ENCODE results near the gene PRXL2B. TPM values are rescaled to one million over a fixed set of nuclear protein-coding genes. Genes with fewer than 3 reads are reported as not detected.

Gene PRXL2B
- total RNA-seq, 2 donors from 2014 or later: 10.8 to 14.1 TPM

DNA sequence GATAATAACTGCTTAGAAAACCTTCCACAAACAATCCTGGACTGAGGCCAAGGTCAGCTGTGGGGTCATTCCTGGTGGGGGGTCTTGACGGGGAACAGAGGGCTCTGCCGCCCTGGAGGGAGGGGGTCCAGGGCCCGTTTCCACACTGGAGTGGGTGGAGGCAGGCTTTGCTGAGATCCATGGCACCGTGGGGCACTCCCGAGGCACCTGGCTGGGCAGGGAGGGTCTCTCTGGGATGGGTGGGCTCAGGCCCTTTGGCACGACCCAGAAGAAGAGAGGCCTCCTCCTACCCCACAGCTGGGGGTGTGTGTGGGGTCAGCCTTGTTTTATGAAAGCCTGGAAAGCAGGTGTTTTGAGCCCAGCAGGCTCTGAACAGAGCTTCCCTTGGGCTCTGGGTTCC, 41.2 kb downstream of the PRXL2B start:
- intact Hi-C loops (cut with DNase I): no loop called here
- DNase-seq (no peak), ATAC-seq (no peak)

DNA sequence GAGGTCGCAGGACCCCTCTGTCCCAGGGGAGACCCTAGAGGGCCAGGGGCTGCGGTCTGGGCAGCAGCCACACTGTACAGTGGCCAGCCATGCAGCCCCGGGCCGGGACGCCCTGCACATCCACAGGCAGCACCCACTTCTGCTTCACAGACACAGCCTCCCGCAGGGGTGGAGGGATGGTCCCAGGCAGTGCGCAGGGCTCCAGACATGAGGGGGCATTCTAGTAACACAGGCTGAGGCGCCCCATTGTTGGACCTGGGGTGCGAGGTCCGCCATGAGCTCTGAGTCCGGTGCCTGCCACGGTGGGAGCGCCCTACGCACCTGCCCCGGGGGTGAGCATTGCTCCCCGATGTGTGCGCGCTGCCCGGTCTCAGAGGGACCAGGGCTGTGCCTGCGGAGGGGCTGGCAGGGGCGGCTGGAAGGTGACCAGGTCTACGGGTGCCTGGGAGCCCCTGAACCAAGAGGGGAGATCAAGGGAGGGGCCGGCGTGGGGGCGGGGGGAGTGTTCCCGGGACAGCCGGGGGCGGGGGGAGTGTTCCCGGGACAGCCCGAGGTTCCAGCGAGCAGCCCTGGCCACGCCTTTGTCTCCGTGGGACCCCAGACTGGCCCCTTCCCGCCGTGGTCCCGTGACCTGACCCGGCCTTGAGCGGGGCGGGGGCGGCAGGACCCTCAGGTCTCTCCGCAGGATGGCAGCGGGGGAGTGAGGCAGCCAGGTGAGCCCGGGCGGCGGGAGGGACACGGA, 41.8 kb downstream of the PRXL2B start:
- ATAC-seq: no peak
- intact Hi-C loops (cut with DNase I): no loop called here
- DNase-seq: no peak

DNA sequence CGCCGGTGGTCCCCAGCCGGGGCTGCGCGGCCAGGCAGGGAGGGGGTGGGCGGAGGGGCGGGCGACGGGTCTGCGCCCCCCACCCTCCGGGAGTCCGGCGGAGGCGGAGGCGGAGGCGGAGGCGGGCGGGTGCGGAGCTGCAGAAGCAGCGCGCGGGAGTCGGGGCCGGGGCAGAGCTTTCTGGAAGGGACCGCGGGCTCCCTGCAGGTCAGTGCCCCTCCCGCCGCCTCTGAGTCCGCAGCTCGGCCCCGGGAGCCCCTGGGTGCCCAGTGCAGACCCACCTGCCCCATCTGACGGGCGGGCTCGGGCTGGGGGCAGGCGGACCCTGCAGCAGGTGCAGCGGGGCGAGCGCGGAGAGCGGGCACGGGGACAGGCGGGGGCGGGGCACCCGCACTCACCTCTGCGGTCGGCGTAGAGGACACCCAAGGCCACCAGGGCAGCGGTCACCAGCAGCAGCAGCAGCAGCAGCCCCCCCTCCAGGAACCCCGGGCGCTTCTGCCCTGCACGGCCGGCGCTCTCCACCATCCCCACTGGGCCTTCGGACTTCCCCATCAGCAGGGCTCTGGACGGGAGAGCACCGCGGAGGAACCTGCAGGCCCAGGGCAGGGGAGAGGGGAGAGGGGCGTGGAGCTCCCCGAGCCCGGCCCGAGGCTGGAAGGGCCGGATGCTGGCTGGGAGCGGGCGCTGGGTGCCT, 42.5 kb downstream of the PRXL2B start:
- ATAC-seq: no peak
- no peak for DNase-seq
- intact Hi-C loops (cut with DNase I): no loop called here

DNA sequence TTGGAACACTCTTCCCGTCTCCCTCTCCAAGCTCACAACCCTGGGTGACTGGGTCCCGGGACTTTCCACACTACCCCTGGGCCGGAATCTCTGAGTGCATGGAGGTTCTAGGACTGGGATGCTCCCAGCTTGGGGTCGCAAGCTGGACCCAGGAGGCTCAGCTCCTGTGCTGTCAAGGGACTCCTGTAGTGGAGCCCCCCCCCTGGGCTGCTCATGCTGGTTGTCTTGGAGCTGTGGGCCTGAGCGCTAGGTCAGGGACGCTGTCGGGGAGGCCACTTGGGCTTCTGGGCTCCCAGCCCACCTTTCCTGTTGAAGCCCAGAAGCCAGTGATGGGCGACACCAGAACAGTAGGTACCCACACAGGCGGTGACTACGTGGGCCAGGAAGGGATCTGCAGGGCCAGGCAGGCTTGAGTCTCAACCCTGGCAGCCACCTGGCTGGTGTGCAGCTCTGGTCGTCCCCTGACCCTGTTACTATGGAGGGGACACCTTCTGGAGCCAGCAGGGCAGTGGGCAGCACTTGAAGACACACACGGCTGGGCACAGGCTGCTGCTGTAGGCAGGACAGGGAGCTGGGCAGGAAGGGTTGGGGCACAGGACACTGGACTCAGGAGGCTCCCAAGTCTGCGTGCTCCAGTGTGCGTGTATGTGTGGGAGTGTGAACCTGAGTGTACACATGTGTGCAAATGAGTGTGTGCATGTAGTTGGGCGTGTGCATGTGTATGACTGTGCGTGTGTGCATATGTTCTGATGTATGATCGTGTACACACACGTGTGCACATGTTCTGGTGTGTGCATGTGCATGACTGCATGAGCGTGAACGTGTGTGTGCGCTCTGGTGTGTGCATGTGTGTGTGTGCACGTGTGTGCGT, 43.3 kb downstream of the PRXL2B start:
- ATAC-seq: no peak
- intact Hi-C loops (cut with DNase I): no loop called here
- no peak for DNase-seq

DNA sequence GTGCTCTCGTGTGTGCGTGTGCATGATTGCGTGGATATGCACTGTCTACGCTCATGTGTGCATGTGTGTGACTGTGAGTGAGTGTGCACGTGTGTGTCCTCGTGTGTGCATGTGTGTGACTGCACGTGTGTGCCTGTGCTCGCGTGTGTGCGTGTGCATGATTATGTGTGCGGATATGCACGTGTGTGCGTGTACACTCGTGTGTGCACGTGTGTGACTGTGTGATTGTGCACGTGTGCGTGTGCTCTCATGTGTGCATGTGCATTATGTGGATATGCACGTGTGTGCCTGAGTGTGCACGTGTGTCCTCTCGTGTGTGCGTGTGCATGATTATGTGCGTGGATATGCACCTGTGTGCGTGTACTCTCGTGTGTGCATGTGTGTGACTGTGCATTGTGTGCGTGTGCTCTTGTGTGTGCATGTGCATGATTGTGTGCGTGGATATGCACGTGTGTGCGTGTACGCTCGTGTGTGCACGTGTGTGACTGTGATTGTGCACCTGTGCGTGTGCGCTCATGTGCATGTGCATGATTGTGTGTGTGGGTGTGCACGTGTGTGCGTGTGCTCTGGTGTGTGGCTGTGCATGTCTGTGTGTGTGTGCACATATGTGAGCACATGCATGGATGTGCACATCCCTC, 44.0 kb downstream of the PRXL2B start:
- no peak for DNase-seq
- intact Hi-C loops (cut with DNase I): no loop called here

DNA sequence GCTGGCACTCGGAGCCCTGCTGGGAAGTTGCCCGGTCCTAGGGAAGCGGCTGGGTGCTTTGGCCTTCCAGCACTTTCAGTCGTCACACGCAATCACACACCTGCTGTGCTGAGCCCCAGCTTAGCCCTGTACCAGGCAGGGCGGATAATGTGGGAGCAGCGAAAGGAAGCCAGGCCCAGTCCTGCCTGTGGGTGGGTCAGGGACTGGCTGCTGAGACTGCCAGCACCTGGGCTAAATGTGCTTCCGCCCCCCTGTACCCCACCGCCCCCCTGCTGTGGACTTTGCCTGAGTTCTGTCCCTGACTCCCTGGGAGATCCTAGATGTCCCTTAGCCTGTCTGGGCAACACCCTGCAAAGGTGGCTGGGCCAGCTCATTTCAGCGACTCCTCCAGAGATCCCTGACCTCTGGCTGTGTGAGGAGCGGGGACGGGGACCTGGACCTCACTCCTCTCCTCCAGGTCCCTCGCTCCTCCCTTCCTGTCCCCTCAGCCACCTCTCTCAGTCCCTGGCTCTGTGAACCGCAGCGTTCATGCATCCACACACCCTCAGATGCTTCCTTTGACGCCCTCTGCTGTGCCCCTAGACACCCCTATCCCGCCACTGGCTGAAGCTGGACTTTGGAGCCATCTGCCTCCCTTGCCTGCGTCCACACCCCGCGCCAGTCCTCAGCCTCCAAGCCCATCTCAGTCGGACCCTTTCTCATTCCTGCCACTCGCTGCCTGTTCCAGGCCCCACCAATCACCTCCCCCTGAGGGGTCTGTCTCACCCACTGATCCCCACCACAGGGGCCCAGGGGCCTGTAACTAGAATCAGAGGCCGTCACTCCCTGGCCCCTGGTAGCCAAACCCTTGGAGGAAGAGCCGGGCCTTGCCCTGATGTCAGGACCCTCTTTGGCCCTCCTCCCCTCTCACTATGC, 44.8 kb downstream of the PRXL2B start:
- intact Hi-C loops (cut with DNase I): no loop called here
- ATAC-seq: no peak

More for the DNA sequence above, 44.0 kb downstream of the PRXL2B start:
- no peak for ATAC-seq

DNA sequence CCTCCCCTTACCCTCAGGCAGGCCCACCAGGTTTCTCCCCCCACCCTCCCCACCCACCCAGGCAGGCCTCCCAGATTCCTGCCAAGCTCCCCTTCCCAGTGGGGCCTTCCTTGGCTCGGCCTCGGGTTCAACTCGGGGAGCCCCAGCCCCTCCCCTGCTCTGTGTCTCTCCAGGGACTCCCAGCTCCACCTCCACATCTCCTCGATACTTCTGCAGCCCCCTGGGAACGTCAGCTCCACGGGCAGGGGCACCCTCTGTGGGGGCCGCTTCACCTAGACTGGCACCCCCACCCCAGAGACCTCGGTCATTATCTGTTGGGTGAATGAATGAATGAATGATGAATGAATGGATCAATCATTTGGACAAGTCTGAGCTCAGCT, 45.5 kb downstream of the PRXL2B start:
- DNase-seq (no peak), ATAC-seq (no peak)
- intact Hi-C loops (cut with DNase I): no loop called here

More for the DNA sequence above, 44.8 kb downstream of the PRXL2B start:
- no peak for DNase-seq

DNA sequence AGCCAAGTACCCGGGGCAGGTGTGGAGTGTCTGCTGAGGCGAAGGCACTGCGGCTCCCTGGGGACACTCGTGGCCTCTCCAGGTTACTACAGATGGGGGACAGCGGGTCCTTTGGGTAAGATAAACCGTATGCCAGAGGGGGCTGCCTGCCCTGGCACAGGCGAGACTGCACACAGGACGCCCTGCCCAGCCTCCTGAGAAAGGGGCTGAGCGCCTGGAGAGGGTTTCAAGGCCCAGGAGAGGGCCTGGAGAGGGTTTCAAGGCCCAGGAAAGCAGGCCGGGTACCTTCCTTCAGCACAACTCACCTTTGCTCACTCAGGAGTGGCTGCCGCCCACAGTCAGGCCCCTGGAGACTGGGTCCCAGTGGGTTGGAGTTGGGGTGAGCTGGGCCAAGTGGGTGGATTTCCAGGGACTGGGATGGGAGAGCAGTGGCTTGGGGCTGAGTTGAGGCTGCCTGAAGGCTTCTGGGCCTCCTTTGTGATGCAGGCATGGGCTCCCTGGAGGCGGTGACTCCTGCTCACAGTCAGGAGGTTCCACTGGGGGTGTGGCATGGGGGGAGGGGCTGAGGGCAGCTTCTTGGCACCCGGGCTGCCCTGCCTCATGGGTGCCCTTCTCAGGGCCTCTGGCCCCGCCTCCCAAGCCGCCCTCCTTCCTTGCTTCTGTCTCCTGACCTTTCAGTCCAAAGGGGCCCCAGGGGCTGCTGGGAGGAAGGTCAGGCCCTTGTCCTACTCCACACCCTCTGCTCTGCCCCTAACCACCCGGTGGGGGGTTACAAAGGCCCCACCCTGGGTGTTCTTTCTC, 46.2 kb downstream of the PRXL2B start, which contains the start of gene MMEL1:
Gene MMEL1, minus strand, starts transcription at position 456 of the 801 bp plus-strand sequence. CDS start 3,532 bp downstream, outside the sequence.
- ATAC-seq (no peak), DNase-seq (no peak)
- intact Hi-C loops (cut with DNase I): no loop called here

DNA sequence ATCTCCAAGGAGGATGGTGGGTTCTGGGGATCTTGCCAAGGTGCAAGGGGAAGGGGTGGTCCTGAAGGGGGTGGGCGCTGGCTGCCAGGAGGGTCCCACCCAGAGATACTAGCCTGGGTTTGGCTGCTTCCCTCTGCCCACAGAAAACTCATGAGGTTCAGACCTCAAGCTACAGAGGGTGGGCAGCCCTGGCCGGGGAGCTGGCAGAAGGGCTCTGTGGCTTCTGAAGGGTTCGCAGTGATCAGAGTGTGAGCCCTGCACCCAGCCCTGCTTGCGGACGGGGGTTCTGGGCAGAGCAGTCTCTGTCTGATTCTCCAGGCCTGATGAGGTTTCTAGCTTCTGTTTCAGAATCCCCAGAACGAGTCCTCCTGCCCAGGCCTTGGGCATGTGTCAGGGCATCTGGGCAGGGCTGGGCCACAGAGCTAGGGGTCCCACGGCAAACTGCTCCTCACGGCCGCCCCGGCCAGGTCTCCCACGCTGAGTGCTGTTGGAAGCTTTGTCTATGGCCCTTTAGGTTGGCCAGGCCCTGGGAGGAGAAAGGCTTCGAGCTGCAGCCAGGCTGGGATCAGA, 46.9 kb downstream of the PRXL2B start:
- ATAC-seq (no peak), DNase-seq (no peak)
- intact Hi-C loops (cut with DNase I): no loop called here

DNA sequence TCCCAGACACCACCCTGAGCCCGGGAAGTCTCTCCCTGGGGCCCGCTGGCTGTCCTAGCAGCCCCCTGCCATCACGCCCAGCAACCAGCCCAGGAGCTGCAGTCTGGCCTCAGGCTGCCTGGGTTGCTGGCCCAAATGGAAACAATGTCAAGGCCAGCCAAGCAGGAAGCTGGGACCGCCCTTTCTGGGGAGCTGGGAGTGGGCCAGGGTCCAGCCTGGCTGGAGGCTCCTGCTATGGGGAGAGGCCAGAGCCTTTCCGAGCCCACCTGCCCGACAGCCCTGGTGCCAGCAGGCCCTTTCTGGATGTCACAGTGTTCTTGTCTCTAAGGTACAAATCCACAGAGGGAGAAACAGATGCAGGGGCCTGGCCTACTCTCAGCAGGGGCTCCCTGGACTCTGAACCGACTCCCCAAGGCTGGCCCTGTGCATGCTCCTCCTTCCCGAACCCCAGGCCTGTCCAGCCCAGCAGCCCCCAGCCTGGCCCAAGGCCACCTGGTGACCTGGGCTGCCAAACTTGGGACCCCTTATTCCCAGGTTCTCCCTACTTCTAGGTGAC, 47.4 kb downstream of the PRXL2B start:
- DNase-seq (no peak), ATAC-seq (no peak)
- intact Hi-C loops (cut with DNase I): no loop called here

DNA sequence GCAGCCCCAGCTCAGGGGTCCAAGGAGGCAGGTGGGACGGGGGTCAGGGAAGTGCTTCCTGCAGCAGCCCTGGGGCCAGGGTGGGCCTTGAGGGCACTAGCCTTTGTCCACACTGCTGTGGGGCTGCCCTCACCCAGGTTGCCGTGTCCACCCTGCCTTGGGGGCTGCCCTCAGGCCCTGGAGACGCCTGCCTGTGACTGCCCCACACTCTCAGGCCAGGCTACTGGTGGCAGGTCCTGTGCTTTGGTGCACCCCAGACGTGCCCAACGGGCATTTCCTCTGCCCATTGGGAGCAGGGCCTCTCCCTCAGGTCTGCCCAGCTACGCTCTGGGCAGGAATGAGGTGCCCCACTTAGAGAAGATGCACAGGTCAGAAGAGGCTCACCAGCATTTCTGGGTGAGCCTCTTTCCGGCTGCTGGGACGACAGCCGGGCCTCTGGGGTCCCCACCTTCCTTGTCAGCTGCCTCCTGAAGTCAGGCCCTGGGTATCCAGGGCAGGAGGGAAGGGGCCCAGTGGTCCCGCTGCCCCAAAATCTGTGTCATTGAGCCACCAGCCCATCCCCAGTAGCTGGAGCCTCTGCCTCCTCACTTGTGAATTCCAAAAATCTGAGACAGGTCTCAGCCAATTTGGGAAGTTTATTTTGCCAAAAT, 48.9 kb downstream of the PRXL2B start:
- no peak for ATAC-seq
- intact Hi-C loops (cut with DNase I): loop anchor here in 1 of 2 donors (5.0 kb wide), 1 partner anchor 48 kb away; the partner anchor contains the start of gene PRXL2B
- no peak for DNase-seq

DNA sequence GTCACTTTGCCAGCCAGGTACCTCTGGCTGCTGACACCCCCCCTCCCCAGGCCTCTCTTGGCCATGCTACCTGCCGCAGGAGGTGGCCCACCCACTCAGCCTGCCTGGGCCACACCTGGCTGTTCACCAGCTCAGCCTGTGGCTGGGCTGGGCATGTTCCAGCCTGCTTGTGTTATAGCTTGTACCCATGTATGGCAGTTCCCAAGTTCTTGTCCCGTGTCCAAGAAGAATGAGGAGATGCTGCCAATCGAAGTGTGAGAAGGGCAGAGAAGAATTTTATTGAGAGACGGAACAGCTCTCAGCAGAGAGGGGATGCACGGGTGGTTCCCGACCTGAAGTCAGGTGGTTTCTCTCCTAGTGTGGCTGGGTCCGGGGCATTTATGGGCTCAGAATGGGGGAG, 50.2 kb downstream of the PRXL2B start:
- intact Hi-C loops (cut with DNase I): loop anchor here in 1 of 2 donors (5.0 kb wide), 1 partner anchor 49 kb away; the partner anchor contains the start of gene PRXL2B
- DNase-seq: no peak

DNA sequence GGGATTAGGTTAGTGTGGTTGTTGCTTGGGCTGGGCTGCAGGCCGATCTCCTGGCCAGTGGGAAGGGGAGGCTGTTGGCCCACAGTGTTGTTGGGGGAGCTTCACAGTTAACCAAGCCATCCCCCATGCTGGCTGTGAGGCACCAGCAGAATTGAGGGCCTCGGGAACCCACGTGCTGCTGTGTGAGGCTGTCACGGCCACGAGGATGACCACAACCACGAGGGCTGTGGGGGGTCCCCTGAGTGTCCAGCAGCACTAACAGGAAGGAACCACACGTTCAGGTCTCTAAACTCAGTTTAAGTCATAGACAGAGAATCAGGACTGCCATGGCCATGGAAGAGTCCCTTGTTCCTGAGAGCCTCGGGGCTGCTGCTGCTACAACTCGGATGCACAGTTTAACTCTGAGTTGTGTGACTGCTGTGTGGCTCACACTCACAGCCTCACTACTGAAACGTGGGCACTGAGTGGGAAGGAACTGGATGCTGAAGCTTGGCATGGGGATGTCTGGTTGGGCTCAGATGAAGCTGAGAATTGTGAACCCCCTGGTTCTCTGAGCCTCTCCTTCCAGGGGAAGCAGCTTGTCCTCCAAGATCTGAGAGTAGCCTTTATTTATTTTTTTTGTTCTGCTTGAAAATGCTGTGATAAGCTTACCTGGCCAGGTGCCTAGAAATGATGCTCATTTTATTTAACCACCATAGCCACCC, 51.0 kb downstream of the PRXL2B start:
- ATAC-seq (no peak), DNase-seq (no peak)
- intact Hi-C loops (cut with DNase I): loop anchor here in 1 of 2 donors (5.0 kb wide), 1 partner anchor 50 kb away; the partner anchor contains the start of gene PRXL2B

More for the DNA sequence above, 50.2 kb downstream of the PRXL2B start:
- no peak for ATAC-seq

DNA sequence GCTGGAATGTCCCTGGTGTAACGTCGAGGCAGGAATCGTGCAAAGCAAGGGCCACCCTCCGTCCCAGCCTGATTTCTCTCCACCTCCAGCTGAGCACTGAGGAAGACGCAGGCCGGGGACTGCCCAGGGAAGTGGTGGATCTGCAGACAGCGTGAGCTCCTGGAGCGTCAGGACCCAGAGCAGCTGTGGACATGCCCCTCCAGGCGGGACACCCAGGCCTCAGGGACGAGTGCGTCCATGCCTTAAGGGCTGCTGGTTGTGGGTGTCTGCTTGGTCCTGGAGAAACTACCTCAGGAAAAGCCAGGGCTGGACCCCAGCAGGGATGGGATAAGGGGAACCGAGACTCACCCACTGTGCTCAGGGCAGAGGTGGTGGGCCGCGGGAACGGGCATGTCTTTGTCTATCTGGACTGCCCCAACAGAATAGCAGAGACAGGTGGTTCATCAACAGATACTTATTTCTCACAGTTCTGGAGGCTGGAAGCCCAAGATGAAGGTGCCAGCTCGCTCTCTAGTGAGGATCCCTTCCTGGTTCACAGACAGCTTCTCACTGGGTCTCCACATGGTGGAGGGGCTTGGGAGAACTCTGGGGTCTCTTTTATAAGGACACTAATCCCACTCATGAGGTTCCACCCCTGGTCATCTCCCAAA, 52.0 kb downstream of the PRXL2B start:
- DNase-seq (no peak), ATAC-seq (no peak)
- intact Hi-C loops (cut with DNase I): loop anchor here in 1 of 2 donors (5.0 kb wide), 1 partner anchor 51 kb away; the partner anchor contains the start of gene PRXL2B

DNA sequence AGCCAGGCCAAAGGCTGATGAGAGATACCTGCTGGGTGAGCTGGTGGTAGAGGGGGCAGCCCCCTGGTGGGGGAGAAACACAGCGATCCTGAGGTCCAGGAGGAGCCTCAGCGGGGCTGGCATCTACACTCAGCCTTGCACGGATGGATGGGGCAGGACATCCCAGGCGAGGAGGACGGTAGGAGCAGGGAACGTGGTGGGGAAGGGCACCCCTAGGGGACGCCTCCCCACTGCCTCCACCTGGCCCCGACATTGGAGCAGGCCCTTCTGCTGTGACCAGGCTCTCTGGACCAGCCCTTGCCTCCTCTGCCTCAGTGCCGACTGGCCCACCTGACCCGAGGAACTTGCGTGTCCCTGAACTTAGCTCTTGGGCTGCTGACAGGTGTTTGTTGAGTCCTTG, 52.6 kb downstream of the PRXL2B start:
- intact Hi-C loops (cut with DNase I): loop anchor here in 1 of 2 donors (5.0 kb wide), 1 partner anchor 52 kb away; the partner anchor contains the start of gene PRXL2B
- DNase-seq: no peak
- ATAC-seq: no peak
